ENCODE data around the gene ARHGAP21. TPM values are rescaled to one million over a fixed set of nuclear protein-coding genes. Genes with fewer than 3 reads are reported as not detected.
A peak's percentile ranks its signal among the peaks of the same experiment; 100 is the strongest.

Gene ARHGAP21
- total RNA-seq, 1 experiment from 2014 or later = 59.4 TPM

GRCh38 chr10:24762161-24762924 is 38.7 kb upstream of the ARHGAP21 start:
- peak overlapping the region; percentile 15 for H3K4me2 ChIP-seq (ENCODE audit: insufficient read depth, insufficient read length, low read length)
- no peak overlapping the region for H4K8ac ChIP-seq (replicated peaks; ENCODE audit: insufficient read length, low read depth, low read length)
- Mint-ChIP-seq H3K27me3 (ENCODE audit: low read depth) (no peaks in the 10 kb centered on the region; the same call in 1 of the 2 replicates), H3K4me1 (peaks cover 13 to 18% of the 10 kb centered on the region in 2 experiments), H3K4me3 (no peak overlapping the region), H3K36me3 (ENCODE audit: insufficient read depth in 1 of 3, low read depth in 3 of 3) (peaks cover 15 to 33% (median 21%) of the 10 kb centered on the region in 3 experiments), H3K27ac (peak overlapping the region in 2 of 3 experiments; percentile 0 to 63; a peak in 3 of 7 replicates), H3K9me3 (peaks cover 23 to 29% of the 10 kb centered on the region in 2 experiments)
- DNase-seq = no peak
- H3K9me3 ChIP-seq (ENCODE audit: control insufficient read depth, low read depth, low read length) = no peaks in the 10 kb centered on the region
- no peak overlapping the region for H2BK5ac ChIP-seq (ENCODE audit: insufficient read length, low read length)
- no peak overlapping the region for H3K23ac ChIP-seq (ENCODE audit: insufficient read length, low read depth, low read length)
- H2AK5ac ChIP-seq (ENCODE audit: insufficient read length, low read length) = no peak overlapping the region
- H3K56ac ChIP-seq (ENCODE audit: insufficient read length, low read depth, low read length) = no peak overlapping the region
- H2AFZ ChIP-seq (ENCODE audit: low read length) = peak overlapping the region; percentile 85
- H4K20me1 ChIP-seq (ENCODE audit: control insufficient read depth, insufficient read depth, insufficient read length) = no peaks in the 10 kb centered on the region
- peaks cover 5% of the 10 kb centered on the region; the same call in 1 of the 2 replicates for H3K4me1 ChIP-seq (ENCODE audit: insufficient read depth, low read length)
- no peak overlapping the region for H2BK20ac ChIP-seq (ENCODE audit: low read depth, low read length, poor library complexity, severe bottlenecking)
- H3K27ac ChIP-seq (ENCODE audit: insufficient read length, low read depth, low read length) = no peak overlapping the region
- no peak overlapping the region for H2BK120ac ChIP-seq (ENCODE audit: low read depth, low read length, poor library complexity, severe bottlenecking)
- H4K5ac ChIP-seq (ENCODE audit: insufficient read length, low read depth, low read length) = no peak overlapping the region
- no peak overlapping the region for H2BK15ac ChIP-seq (ENCODE audit: low read depth, low read length)
- no peak overlapping the region for H3K14ac ChIP-seq (ENCODE audit: insufficient read depth, low read length)
- no peak overlapping the region for H3T11ph ChIP-seq (ENCODE audit: low read length)
- H3K79me1 ChIP-seq (ENCODE audit: insufficient read depth, low read depth, low read length, poor library complexity, severe bottlenecking) = no peaks in the 10 kb centered on the region
- no peak overlapping the region for H3K18ac ChIP-seq (ENCODE audit: insufficient read length, low read depth, low read length)
- no peak overlapping the region for H3K4ac ChIP-seq (ENCODE audit: low read depth, low read length)
- no peaks in the 10 kb centered on the region for H3K23me2 ChIP-seq (ENCODE audit: insufficient read length, low read depth, low read length, poor library complexity, severe bottlenecking)
- no CpG with 5 or more reads among the region's 8 CpGs for WGBS (ENCODE audit: extremely low coverage, insufficient read length, low lambda C conversion rate)
- no peak overlapping the region for H2BK12ac ChIP-seq (ENCODE audit: insufficient read length, low read depth, low read length)
- H4K91ac ChIP-seq (ENCODE audit: insufficient read length, low read depth, low read length) = no peak overlapping the region
- H3K27me3 ChIP-seq (ENCODE audit: insufficient read depth, low read length) = no peaks in the 10 kb centered on the region
- H3K9ac ChIP-seq (ENCODE audit: extremely low read depth, insufficient read length, low read length) = no peak overlapping the region
- no peaks in the 10 kb centered on the region for H3K79me2 ChIP-seq (ENCODE audit: insufficient read depth, low read length)
- TF ChIP-seq CTCF (conservative IDR thresholded peaks at IDR 0.05) = no peak

Measured in H9 (cell line).